ENCODE data around the gene INTS6. TPM values are rescaled to one million over a fixed set of nuclear protein-coding genes. Genes with fewer than 3 reads are reported as not detected.

INTS6 gene
- total RNA-seq, 1 experiment from 2014 or later, result 78.5 TPM

- no peak overlapping the region for H3K27ac Mint-ChIP-seq (ENCODE audit: low read depth, unreplicated experiment)
- intact Hi-C loops (cut with micrococcal nuclease), result no loop called here
- H3K4me3 Mint-ChIP-seq (ENCODE audit: unreplicated experiment), result no peak overlapping the region
- peaks cover 7% of the 10 kb centered on the region for H3K36me3 Mint-ChIP-seq (ENCODE audit: insufficient read depth, unreplicated experiment)
- POLR2A ChIA-PET, result interaction anchor here (0.6 kb wide), 1 partner anchor 417 kb away, joined by 3 read pairs; no protein-coding TSS in a partner anchor
- H3K4me1 Mint-ChIP-seq (ENCODE audit: insufficient read depth, unreplicated experiment), result no peaks in the 10 kb centered on the region
- no peaks in the 10 kb centered on the region for H3K27me3 Mint-ChIP-seq (ENCODE audit: insufficient read depth, unreplicated experiment)
- BruUV-seq (replicated peaks), result no TSS peak
- no peaks in the 10 kb centered on the region for H3K9me3 Mint-ChIP-seq (ENCODE audit: unreplicated experiment)
- no peak for TF ChIP-seq CTCF (IDR thresholded peaks at IDR 0.05; ENCODE audit: unreplicated experiment)
- no peak for DNase-seq (ENCODE audit: unreplicated experiment)
- CTCF ChIA-PET, result interaction anchor here (0.6 to 1.2 kb wide), 3 partner anchors 55 to 216 kb away, joined by 3 to 4 read pairs (median 4); no protein-coding TSS in a partner anchor
These were observed 111.6 kb downstream of the INTS6 start for GRCh38 chr13:51341232-51341631.

- BruUV-seq (replicated peaks), result no TSS peak
- intact Hi-C loops (cut with micrococcal nuclease), result no loop called here
- Mint-ChIP-seq H3K36me3 (ENCODE audit: insufficient read depth, unreplicated experiment) (peaks cover 7% of the 10 kb centered on the region), H3K4me3 (ENCODE audit: unreplicated experiment) (no peak overlapping the region), H3K9me3 (ENCODE audit: unreplicated experiment) (no peaks in the 10 kb centered on the region), H3K27ac (ENCODE audit: low read depth, unreplicated experiment) (no peak overlapping the region), H3K27me3 (ENCODE audit: insufficient read depth, unreplicated experiment) (no peaks in the 10 kb centered on the region), H3K4me1 (ENCODE audit: insufficient read depth, unreplicated experiment) (no peaks in the 10 kb centered on the region)
- CTCF ChIA-PET, result interaction anchor here (0.9 kb wide), 1 partner anchor 215 kb away, joined by 3 read pairs; no protein-coding TSS in a partner anchor
- DNase-seq (ENCODE audit: unreplicated experiment), result peak; percentile 16
- POLR2A ChIA-PET, result interaction anchor here (0.7 kb wide), 1 partner anchor 95 kb away, joined by 3 read pairs; no protein-coding TSS in a partner anchor
- no peak for TF ChIP-seq CTCF (IDR thresholded peaks at IDR 0.05; ENCODE audit: unreplicated experiment)
These were observed 112.7 kb downstream of the INTS6 start for GRCh38 chr13:51339952-51340732.

- CTCF ChIA-PET, result no interaction called here
- no peak for DNase-seq (ENCODE audit: unreplicated experiment)
- TF ChIP-seq CTCF (IDR thresholded peaks at IDR 0.05; ENCODE audit: unreplicated experiment), result no peak
These were observed 113.5 kb downstream of the INTS6 start, which contains the start of gene SERPINE3 for GRCh38 chr13:51339354-51339753. SERPINE3 (plus strand) TSS chr13:51339691; CDS start chr13:51341092, 1,401 bp downstream.

GRCh38 chr13:51336746-51337145 is 116.1 kb downstream of the INTS6 start:
- TF ChIP-seq CTCF (IDR thresholded peaks at IDR 0.05; ENCODE audit: unreplicated experiment), result no peak
- CTCF ChIA-PET, result no interaction called here
- POLR2A ChIA-PET, result no interaction called here
- intact Hi-C loops (cut with micrococcal nuclease), result no loop called here
- no peak overlapping the region for H3K4me3 Mint-ChIP-seq (ENCODE audit: unreplicated experiment)
- no peaks in the 10 kb centered on the region for H3K4me1 Mint-ChIP-seq (ENCODE audit: insufficient read depth, unreplicated experiment)
- no peaks in the 10 kb centered on the region for H3K27me3 Mint-ChIP-seq (ENCODE audit: insufficient read depth, unreplicated experiment)
- BruUV-seq (replicated peaks), result no TSS peak
- no peaks in the 10 kb centered on the region for H3K9me3 Mint-ChIP-seq (ENCODE audit: unreplicated experiment)
- no peaks in the 10 kb centered on the region for H3K36me3 Mint-ChIP-seq (ENCODE audit: insufficient read depth, unreplicated experiment)
- DNase-seq (ENCODE audit: unreplicated experiment), result no peak
- H3K27ac Mint-ChIP-seq (ENCODE audit: low read depth, unreplicated experiment), result no peak overlapping the region

More at GRCh38 chr13:51339354-51339753, 113.5 kb downstream of the INTS6 start, which contains the start of gene SERPINE3:
- no peaks in the 10 kb centered on the region for H3K27me3 Mint-ChIP-seq (ENCODE audit: insufficient read depth, unreplicated experiment)
- peaks cover 7% of the 10 kb centered on the region for H3K36me3 Mint-ChIP-seq (ENCODE audit: insufficient read depth, unreplicated experiment)
- no peak within 1 kb of the TSS for H3K27ac Mint-ChIP-seq (ENCODE audit: low read depth, unreplicated experiment)
- BruUV-seq (replicated peaks), result no TSS peak
- intact Hi-C loops (cut with micrococcal nuclease), result no loop called here
- POLR2A ChIA-PET, result interaction anchor here (0.7 kb wide), 1 partner anchor 96 kb away, joined by 3 read pairs; no protein-coding TSS in a partner anchor
- H3K4me1 Mint-ChIP-seq (ENCODE audit: insufficient read depth, unreplicated experiment), result no peaks in the 10 kb centered on the region
- no peaks in the 10 kb centered on the region for H3K9me3 Mint-ChIP-seq (ENCODE audit: unreplicated experiment)
- H3K4me3 Mint-ChIP-seq (ENCODE audit: unreplicated experiment), result no peak within 1 kb of the TSS
